SK-MEL-5 (cell line): ENCODE results near the gene DRAM2. TPM values are rescaled to one million over a fixed set of nuclear protein-coding genes. Genes with fewer than 3 reads are reported as not detected.
"Not testable (repeated sequence)": the region's sequence is repeated elsewhere in the genome, so short reads cannot be mapped to it uniquely, and the experiment has no call there.

Source experiments
- DNase-seq: peaks from one replicate; pipeline ENCODE4 v3.0.0-alpha.2; 2016; ENCODE audit warnings: low read depth, low spot score
- in situ Hi-C: cut with HindIII; loops from 2 replicates; pipeline ENCODE4 v1.10.0; 2016; ENCODE audit warnings: low sequenced_read_pairs, high pct_unique_total_duplicates, low pct_unique_long_range_greater_than_20kb
- small RNA-seq, 2 experiments: library from RNA; depleted of rRNA; stranded (forward); fragments of <200 nt; gene quantifications; one replicate each; pipeline ENCODE3, GENCODE V24; 2014
- total RNA-seq: library from RNA; depleted of rRNA; stranded (reverse); fragments of >200 nt; shearing (Covaris generic); gene quantifications from 2 replicates; pipeline ENCODE4 v1.2.3, GENCODE V29; 2014; rRNA removed

Gene DRAM2
- total RNA-seq, 1 experiment from 2014 or later = 63.1 TPM

DNA sequence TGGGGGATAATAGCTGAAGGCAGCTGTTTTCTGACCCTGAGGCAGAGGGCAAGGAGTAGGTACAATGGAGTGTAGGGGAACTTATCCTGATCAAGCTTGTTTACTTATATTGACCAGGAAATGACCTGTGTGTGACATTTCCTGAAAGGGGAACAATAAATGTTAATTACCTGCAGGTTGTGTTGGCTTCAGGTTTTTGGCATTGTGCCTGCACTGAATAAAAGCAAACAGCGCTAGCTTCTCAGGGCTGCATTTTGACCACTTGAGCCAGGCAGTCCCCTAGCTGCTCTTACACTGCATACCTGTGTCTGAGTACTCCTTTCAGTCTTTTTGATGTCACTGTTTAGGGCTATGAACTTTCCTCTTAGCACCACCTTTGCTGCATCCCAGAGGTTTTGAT, 40.6 kb downstream of the DRAM2 start:
- in situ Hi-C loops = no loop called here
- no peak for DNase-seq

DNA sequence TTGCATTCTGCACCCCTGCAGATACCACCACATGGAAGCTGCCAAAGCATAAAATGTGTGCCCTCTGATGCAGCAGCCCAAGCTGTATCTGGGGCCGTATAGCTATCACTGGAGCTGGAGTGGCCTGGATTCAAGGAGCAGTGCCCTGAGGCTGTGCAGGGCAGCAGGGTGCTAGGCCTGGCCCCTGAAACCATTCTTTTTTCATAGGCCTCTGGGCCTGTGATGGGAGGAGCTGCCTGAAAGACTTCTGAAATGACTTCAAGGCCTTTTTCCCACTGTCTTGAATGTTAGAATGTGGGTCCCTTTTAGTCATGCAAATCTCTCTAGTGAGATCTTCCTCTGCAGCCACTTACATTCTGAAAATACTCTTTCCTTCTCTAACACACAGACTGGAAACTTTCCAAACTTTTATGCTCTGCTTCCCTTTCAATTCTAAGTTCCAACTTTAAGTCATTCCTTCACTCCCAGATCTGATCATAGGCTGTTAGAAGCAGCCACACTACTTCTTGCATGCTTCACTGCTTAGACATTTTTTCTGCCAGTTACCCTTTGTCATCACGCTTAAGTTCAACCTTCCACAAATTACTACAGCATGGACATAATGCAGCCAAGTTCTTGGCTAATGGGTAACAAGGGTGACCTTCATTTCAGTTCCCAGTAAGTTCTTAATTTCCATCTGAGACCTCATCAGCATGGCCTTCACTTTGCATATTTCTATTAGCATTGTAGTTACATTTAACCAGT, 42.4 kb downstream of the DRAM2 start:
- in situ Hi-C loops = no loop called here
- no peak for DNase-seq

- in situ Hi-C loops = not testable (repeated sequence)
Measured at GRCh38 chr1:111095421-111095820, 44.5 kb downstream of the DRAM2 start.

DNA sequence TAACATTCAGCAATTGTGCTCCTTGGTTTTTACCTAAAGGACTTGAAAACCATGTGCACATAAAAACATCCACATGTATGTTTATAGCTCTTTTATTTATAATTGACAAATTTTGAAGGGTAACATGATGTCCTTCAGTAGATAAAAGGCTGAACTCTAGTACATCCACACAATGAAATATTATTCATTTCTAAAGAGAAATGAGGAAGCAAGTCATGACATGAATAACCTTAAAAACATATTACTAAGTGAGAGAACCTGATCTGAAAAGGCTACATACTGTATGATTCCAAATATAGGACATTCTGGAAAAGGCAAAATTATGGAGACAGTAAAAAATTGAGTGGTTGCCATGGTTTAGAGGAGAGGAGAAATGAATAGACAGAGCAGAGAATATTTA, 50.3 kb downstream of the DRAM2 start:
- in situ Hi-C loops = no loop called here
- DNase-seq = no peak

More at GRCh38 chr1:111095421-111095820, 44.5 kb downstream of the DRAM2 start:
- DNase-seq = not testable (repeated sequence)

DNA sequence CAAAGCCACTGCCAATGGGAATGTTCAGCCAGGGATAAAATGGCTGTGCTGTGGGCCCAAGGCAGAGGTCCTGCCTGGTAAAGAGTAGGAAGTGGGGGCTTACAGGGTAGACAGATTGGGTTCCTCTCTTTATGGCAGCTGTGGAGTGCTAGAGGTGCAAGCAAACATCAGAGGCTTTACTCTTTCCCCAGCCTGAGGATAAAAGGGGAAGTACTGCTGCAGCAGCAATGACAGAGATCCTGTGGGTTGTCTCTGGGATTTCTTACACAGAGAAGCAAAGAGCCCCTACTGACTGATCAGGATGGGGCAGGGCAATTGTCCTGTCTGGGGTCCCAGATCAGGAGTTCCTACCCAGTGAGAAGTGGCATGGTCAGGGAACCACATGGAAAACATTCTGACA, 54.2 kb downstream of the DRAM2 start:
- no peak for DNase-seq
- in situ Hi-C loops = no loop called here

- in situ Hi-C loops = no loop called here
Measured at GRCh38 chr1:111084999-111085398, 54.9 kb downstream of the DRAM2 start.

DNA sequence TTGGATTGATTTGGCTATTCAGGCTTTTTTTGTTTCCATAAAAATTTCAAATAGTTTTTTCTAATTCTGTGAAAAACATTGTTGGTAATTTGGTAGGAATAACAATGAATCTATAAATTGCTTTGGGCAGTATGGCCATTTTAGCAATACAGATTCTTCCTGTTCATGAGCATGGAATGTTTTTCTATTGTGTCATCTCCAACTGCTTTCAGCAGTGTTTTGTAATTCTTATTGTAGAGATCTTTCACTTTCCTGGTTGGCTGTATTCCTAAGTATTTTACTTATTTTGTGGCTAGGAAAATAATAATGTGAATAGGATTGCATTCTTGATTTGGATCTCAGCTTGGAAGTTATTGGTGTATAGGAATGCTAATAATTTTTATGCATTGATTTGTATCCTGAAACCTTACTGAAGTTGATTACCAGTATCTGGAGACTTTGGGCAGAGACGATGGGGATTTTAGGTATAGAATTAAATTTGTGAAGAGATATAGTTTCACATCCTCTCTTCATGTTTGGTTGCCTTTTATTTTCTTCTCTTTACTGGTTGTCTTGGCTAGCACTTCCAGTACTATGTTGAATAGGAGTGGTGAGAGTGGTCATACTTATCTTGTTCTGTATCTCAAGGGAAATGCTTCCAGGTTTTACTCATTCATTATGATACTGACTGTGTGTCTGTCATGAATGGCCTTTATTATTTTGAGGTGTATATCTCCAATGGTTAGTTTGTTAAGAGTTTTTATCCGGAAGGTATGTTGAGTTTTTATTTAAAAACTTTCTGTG, 57.3 kb downstream of the DRAM2 start:
- in situ Hi-C loops = no loop called here

More at GRCh38 chr1:111084999-111085398, 54.9 kb downstream of the DRAM2 start:
- DNase-seq = no peak

DNA sequence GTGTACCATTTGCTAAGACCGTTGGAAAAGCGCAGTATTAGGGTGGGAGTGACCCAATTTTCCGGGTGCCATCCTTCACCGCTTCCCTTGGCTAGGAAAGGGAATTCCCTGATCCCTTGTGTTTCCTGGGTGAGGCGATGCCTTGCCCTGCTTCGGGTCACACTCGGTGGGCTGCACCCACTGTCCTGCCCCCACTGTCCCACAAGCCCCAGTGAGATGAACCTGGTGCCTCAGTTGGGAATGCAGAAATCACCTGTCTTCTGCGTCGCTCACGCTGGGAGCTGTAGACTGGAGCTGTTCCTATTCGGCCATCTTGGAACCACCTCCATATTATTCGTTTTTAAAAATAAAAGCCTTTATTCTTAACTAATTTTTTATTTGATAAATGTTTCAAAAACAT, 60.6 kb downstream of the DRAM2 start:
- DNase-seq, in situ Hi-C loops: not testable (repeated sequence)

More for the DNA sequence above, 57.3 kb downstream of the DRAM2 start:
- DNase-seq = no peak

GRCh38 chr1:111077312-111077711, 62.6 kb downstream of the DRAM2 start:
- in situ Hi-C loops, DNase-seq: not testable (repeated sequence)

Small RNAs within 50 kb of the gene (small RNA-seq; reads per million reads assigned to genes)
- 0 reads per million in 2 experiments for gene AL355816.1

Other genes with a start within 250 kb of the DRAM2 start
- 27.3 and 29.7 TPM in 2 replicates for gene LRIF1, start 176.2 kb downstream of the DRAM2 start, total RNA-seq
- gene CEPT1, start 130 bp upstream of the DRAM2 start, total RNA-seq = 25.1 and 29.1 TPM in 2 replicates
- 3.0 and 3.5 TPM in 2 replicates for gene DENND2D, start 60.6 kb upstream of the DRAM2 start, total RNA-seq
- gene CHI3L2, start 87.6 kb upstream of the DRAM2 start, total RNA-seq = 0.55 TPM in 1 of 2 replicates, not detected in the other
- not detected in 2 replicates for gene CHIA, start 150.8 kb upstream of the DRAM2 start, total RNA-seq